SK-N-SH (cell line): Measurements from ENCODE around the gene DLX1.

Experiments
- CTCF ChIP-seq: fragments of 200-600 bp; sonication (generic); IDR thresholded peaks from 2 replicates; pipeline ENCODE4 v1.6.1; 2017; ENCODE audit warnings: antibody characterized with exemption, mild to moderate bottlenecking, moderate library complexity
- RAD21 ChIP-seq: IDR thresholded peaks from 2 replicates; pipeline ENCODE4 v1.6.1; 2012; ENCODE audit warnings: mild to moderate bottlenecking, low read length
- SMC3 ChIP-seq: IDR thresholded peaks from 2 replicates; pipeline ENCODE4 v1.6.1; 2012; ENCODE audit warnings: low read depth, low read length, improper control_type of control experiment
- TF ChIP-seq, protein P1 (sequence below): IDR thresholded peaks from 2 replicates; pipeline ENCODE4; 2012

DNA sequence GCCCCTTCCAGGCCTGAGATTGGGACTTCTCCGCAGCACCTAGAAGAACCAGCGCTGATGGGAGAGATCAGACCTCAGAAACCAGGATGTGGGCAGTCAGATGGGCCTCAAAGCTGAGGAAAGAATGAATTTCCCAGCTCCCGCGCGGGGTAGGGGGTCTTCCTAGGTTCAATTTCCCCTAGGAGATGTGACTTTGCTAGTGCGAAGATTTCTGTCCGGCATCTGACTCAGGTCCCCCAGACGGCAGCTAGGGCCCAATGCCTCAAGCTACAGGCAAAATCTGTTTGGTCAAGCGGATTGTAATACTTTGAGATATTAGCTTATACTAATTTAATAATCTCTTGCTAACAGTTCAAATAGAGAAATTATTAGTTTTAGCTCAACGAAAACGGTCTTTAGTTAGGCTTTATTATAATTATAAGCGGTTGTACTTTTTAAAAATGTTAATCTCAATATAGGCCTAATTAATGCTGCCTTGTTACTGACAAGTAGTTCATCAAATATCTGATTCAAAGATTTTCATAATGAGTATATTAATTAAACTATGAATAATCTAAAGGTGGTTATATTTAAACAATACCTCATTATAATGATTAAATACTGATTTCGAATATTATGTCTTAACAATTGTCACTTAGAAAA, 5.8 kb downstream of the DLX1 start:
- TF ChIP-seq SMC3: no peak
- no peak for TF ChIP-seq CTCF
- no peak for TF ChIP-seq RAD21
- TF ChIP-seq, protein P1, sequence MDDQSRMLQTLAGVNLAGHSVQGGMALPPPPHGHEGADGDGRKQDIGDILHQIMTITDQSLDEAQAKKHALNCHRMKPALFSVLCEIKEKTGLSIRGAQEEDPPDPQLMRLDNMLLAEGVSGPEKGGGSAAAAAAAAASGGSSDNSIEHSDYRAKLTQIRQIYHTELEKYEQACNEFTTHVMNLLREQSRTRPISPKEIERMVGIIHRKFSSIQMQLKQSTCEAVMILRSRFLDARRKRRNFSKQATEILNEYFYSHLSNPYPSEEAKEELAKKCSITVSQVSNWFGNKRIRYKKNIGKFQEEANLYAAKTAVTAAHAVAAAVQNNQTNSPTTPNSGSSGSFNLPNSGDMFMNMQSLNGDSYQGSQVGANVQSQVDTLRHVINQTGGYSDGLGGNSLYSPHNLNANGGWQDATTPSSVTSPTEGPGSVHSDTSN: no peak
